Transverse colon (tissue), 4 donors: ENCODE results near the gene ADAM17. TPM values are rescaled to one million over a fixed set of nuclear protein-coding genes. Genes with fewer than 3 reads are reported as not detected.

ENCODE experiments used
- DNase-seq: peaks from one replicate; pipeline ENCODE4 v3.0.0-alpha.2; 2019
- H3K27ac ChIP-seq, 4 donors: fragments of 200-600 bp; sonication (generic); 2 replicates each; pipeline ENCODE4 v1.5.1; 2016 to 2018; ENCODE audit warnings: inconsistent platforms in 4 of 4
- H3K27me3 ChIP-seq: fragments of 200-600 bp; sonication (generic); 2 replicates; pipeline ENCODE4 v1.5.1; 2017; ENCODE audit warnings: inconsistent platforms
- H3K36me3 ChIP-seq, 4 donors: fragments of 200-600 bp; sonication (generic); 2 replicates each; pipeline ENCODE4 v1.5.1; 2017 to 2019; ENCODE audit warnings: inconsistent platforms in 4 of 4
- H3K4me1 ChIP-seq, 4 donors: fragments of 200-600 bp; sonication (generic); 2 replicates each; pipeline ENCODE4 v1.5.1; 2017 to 2020; ENCODE audit warnings: inconsistent platforms in 4 of 4
- H3K4me3 ChIP-seq, 4 donors: fragments of 200-600 bp; sonication (generic); 1 replicate in 1 of 4; 2 replicates in 3 of 4; pipeline versions ENCODE4 v1.5.1 to v1.6.1; 2017 to 2019; ENCODE audit warnings: inconsistent platforms in 4 of 4
- H3K9me3 ChIP-seq, 2 donors: fragments of 200-600 bp; sonication (generic); 2 replicates each; pipeline ENCODE4 v1.5.1; 2017 to 2019; ENCODE audit warnings: inconsistent platforms in 2 of 2
- CTCF ChIP-seq, 5 experiments: fragments of 200-600 bp in 3 of 5; fragments of 450-650 bp in 2 of 5; sonication (generic) in 3 of 5; IDR thresholded peaks; 1 replicate in 2 of 5; 2 replicates in 3 of 5; pipeline ENCODE4 v1.5.1; 2016 to 2017; ENCODE audit warnings: antibody characterized with exemption in 5 of 5, inconsistent platforms in 3 of 5, mild to moderate bottlenecking in 2 of 5, moderate library complexity in 1 of 5
- EP300 ChIP-seq: sonication (generic); formaldehyde crosslinking; IDR thresholded peaks from one replicate; pipeline ENCODE4 v1.6.1; 2017; ENCODE audit warnings: antibody characterized with exemption, low read depth
- POLR2A ChIP-seq: fragments of 450-650 bp; IDR thresholded peaks from one replicate; pipeline ENCODE4 v1.6.1; 2016; ENCODE audit warnings: antibody characterized with exemption, mild to moderate bottlenecking, moderate library complexity
- POLR2AphosphoS5 ChIP-seq, 3 donors: sonication (generic); formaldehyde crosslinking; IDR thresholded peaks; one replicate each; pipeline ENCODE4 v1.6.1; 2016; ENCODE audit warnings: antibody characterized with exemption in 3 of 3
- WGBS, 2 donors: methylation state at CpG; one replicate each; pipeline ENCODE4 v1.1.5; 2018; ENCODE audit warnings: low coverage in 1 of 2; 5-methylcytosine and 5-hydroxymethylcytosine counted together
- in situ Hi-C, 4 donors: fragments of 200-750 bp; cut with MboI; loops; one replicate each; pipeline versions ENCODE4 v1.15.0 to v1.15.1; 2017; ENCODE audit warnings: low sequenced_read_pairs in 3 of 4, low pct_ligation_motif_present in 1 of 4, low pct_unique_long_range_greater_than_20kb in 1 of 4
- intact Hi-C: fragments of 100-400 bp; cut with DNase I; formaldehyde crosslinking; loops from one replicate; pipeline ENCODE4 v1.15.1; 2023; ENCODE audit warnings: low total_unique reads
- total RNA-seq, 4 donors: library from RNA; depleted of rRNA; stranded (reverse); fragments of >200 nt; gene quantifications; one replicate each; pipeline ENCODE4 v1.1.0, GENCODE V29; 2016

The ADAM17 gene
- total RNA-seq, 4 donors from 2014 or later: 11.2 to 36.4 (median 17.0) TPM

GRCh38 chr2:9532421-9532820 is 23.2 kb downstream of the ADAM17 start:
- in situ Hi-C loops: no loop called here

GRCh38 chr2:9527995-9528787 is 27.4 kb downstream of the ADAM17 start:
- DNase-seq: no peak

More at GRCh38 chr2:9532421-9532820, 23.2 kb downstream of the ADAM17 start:
- Histone ChIP-seq H3K9me3 (no peaks in the 10 kb centered on the region), H3K27me3 (no peaks in the 10 kb centered on the region), H3K4me1 (peaks cover 0 to 4% (median 0%) of the 10 kb centered on the region in 4 donors), H3K36me3 (peaks cover 0 to 18% (median 0%) of the 10 kb centered on the region in 4 donors), H3K4me3 (no peak overlapping the region), H3K27ac (no peak overlapping the region)
- 86 to 98% methylated on average over 2 to 4 of the region's 4 CpGs for WGBS, 2 donors
- intact Hi-C loops: no loop called here
- TF ChIP-seq CTCF (IDR thresholded peaks at IDR 0.05): no peak
- TF ChIP-seq POLR2A: no peak
- no peak for TF ChIP-seq EP300
- TF ChIP-seq POLR2AphosphoS5 (IDR thresholded peaks at IDR 0.05): no peak
- no peak for DNase-seq

GRCh38 chr2:9525266-9525665 is 30.4 kb downstream of the ADAM17 start:
- no peak for DNase-seq
- intact Hi-C loops: no loop called here
- H3K4me3 ChIP-seq: no peak overlapping the region
- no peaks in the 10 kb centered on the region for H3K9me3 ChIP-seq
- in situ Hi-C loops: no loop called here
- WGBS, 2 donors: 90 to 91% methylated on average over 1 to 2 of the region's 2 CpGs
- peaks cover 0 to 45% (median 7%) of the 10 kb centered on the region in 4 donors for H3K36me3 ChIP-seq
- H3K27me3 ChIP-seq: no peaks in the 10 kb centered on the region
- H3K27ac ChIP-seq: no peak overlapping the region
- TF ChIP-seq POLR2AphosphoS5 (IDR thresholded peaks at IDR 0.05) (no peak), CTCF (IDR thresholded peaks at IDR 0.05) (no peak), POLR2A (no peak), EP300 (no peak)
- H3K4me1 ChIP-seq: no peaks in the 10 kb centered on the region

More at GRCh38 chr2:9527995-9528787, 27.4 kb downstream of the ADAM17 start:
- Histone ChIP-seq H3K36me3 (peaks cover 0 to 36% (median 4%) of the 10 kb centered on the region in 4 donors), H3K4me1 (no peaks in the 10 kb centered on the region), H3K27ac (no peak overlapping the region), H3K27me3 (no peaks in the 10 kb centered on the region), H3K9me3 (no peaks in the 10 kb centered on the region), H3K4me3 (no peak overlapping the region)
- no peak for TF ChIP-seq POLR2AphosphoS5 (IDR thresholded peaks at IDR 0.05)
- no peak for TF ChIP-seq EP300
- no peak for TF ChIP-seq CTCF (IDR thresholded peaks at IDR 0.05)
- TF ChIP-seq POLR2A: no peak
- WGBS, 2 donors: 85 to 90% methylated on average over 4 of the region's 4 CpGs
- intact Hi-C loops: no loop called here
- in situ Hi-C loops: no loop called here

- 90% methylated on average over 2 to 8 of the region's 8 CpGs for WGBS, 2 donors
These were observed 31.3 kb downstream of the ADAM17 start for GRCh38 chr2:9524291-9524690.

More at GRCh38 chr2:9524291-9524690, 31.3 kb downstream of the ADAM17 start:
- Histone ChIP-seq H3K36me3 (peaks cover 0 to 45% (median 12%) of the 10 kb centered on the region in 4 donors), H3K27me3 (no peaks in the 10 kb centered on the region), H3K27ac (no peak overlapping the region), H3K9me3 (no peaks in the 10 kb centered on the region), H3K4me1 (no peaks in the 10 kb centered on the region), H3K4me3 (no peak overlapping the region)
- no peak for DNase-seq
- in situ Hi-C loops (no loop called here), intact Hi-C loops (no loop called here)
- TF ChIP-seq CTCF (IDR thresholded peaks at IDR 0.05): no peak
- TF ChIP-seq POLR2AphosphoS5 (IDR thresholded peaks at IDR 0.05): no peak
- no peak for TF ChIP-seq POLR2A
- TF ChIP-seq EP300: no peak
